Measurements from ENCODE around the gene FAU.
"Not testable (repeated sequence)": the region's sequence is repeated elsewhere in the genome, so short reads cannot be mapped to it uniquely, and the experiment has no call there.

FAU gene

GRCh38 chr11:65118891-65119669, 2.9 kb downstream of the FAU start:
- DNase-seq, result not testable (repeated sequence)

- no peak for DNase-seq
These were observed 3.7 kb downstream of the FAU start for GRCh38 chr11:65118097-65118837.

- DNase-seq, result peak; percentile 100
These were observed 4.5 kb downstream of the FAU start, which contains the start of gene ZNHIT2 for GRCh38 chr11:65117206-65118096. Gene ZNHIT2 (minus strand): TSS chr11:65117701. CDS start chr11:65117653, 48 bp downstream.

DNA sequence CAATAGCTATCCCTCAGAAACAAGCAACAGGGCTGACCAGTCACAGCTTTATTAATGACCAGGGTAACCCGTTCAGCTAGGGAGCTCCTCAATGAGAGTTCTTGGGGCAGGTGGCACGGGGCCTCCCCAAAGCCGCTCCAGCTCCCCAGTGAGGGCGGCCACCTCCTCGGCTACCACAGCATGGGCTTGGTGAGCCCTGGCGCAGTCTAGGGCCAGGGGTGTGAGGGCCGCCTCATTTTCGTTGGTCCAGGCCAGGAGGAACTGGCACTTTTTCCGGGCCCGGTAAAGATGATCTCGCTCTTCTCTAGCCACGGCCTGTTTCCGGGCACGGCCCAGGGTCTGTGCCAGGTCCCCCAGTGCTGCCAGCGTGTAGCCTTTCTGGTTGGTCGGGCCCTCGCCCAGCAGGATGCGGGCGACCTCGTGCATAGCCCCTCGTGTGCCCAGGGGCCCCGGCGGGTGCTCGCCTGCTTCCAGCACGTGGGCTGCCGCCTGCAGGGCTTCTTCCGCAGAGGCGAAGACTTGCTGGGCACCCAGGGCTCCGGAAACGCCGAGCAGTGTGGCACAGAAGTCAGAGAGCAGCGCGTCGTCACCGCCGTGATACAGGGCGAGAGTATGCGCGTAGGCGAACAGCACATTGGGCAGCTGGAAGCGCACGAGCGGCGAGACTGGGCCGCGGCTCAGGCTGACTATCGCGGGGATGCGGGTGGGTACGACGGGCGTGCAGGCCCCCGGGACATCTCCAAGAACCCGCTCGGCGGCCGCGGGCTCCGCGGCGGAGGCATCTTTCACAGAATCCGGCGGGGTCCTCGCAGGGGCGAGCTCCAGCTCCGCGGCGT, 5.3 kb downstream of the FAU start:
- peak; percentile 69 for DNase-seq

DNA sequence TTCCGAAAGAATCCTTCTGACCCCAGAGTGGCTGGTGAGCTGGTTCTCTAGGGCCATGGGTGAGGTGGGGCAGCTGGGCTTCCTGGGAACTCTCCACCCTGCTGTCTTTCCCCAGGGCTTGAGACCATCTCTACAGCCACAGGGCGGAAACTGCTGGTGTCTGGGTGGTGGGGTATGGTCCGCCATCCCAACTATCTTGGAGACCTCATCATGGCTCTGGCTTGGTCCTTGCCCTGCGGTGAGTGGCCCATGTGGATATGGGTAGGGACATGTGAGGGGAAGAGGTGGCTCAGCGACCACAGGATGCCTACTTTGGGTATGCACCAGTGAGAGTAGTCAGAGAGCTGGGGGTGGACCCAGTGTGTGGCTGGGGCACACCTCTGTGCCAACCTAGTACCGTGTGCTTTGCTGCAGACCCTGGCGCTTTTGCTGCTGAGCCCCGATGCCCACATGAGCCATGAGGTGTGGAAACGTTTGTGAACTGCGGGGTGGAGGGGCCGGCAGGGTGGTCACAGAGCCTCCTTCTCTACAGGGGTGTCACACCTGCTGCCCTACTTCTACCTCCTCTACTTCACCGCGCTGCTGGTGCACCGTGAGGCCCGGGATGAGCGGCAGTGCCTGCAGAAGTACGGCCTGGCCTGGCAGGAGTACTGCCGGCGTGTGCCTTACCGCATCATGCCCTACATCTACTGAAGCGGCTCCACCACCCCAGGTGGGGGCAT, 6.4 kb downstream of the FAU start:
- DNase-seq, result no peak

GRCh38 chr11:65114538-65115171, 7.3 kb downstream of the FAU start:
- DNase-seq, result no peak

DNA sequence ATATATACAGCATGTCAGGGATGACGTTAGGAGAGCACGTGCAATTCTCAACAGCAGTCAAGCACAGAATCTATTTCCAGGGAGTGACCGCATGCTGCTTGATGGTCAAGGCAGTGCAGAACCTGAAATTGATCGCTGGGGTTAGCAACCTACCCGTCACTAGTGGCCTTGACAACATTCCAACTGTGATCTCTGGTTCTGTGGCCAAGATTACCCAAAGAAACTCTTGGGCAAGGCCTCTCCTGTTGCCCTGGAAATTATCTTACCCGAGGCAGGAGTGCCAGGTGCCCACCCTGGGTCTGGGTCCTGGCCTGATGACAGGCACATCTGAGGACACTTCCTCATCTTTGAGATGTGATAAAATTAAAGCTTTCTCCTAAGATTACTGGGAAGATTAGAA, 8.1 kb downstream of the FAU start:
- DNase-seq, result no peak

GRCh38 chr11:65113361-65113756, 8.6 kb downstream of the FAU start:
- DNase-seq, result no peak

- peak; percentile 82 for DNase-seq
These were observed 9.2 kb downstream of the FAU start for GRCh38 chr11:65112546-65113360.

GRCh38 chr11:65111744-65112545, 10.0 kb downstream of the FAU start, which contains the start of gene TM7SF2:
Gene TM7SF2 (plus strand): TSS chr11:65111872. CDS start chr11:65112016, 144 bp downstream.
- peak; percentile 96 for DNase-seq

DNA sequence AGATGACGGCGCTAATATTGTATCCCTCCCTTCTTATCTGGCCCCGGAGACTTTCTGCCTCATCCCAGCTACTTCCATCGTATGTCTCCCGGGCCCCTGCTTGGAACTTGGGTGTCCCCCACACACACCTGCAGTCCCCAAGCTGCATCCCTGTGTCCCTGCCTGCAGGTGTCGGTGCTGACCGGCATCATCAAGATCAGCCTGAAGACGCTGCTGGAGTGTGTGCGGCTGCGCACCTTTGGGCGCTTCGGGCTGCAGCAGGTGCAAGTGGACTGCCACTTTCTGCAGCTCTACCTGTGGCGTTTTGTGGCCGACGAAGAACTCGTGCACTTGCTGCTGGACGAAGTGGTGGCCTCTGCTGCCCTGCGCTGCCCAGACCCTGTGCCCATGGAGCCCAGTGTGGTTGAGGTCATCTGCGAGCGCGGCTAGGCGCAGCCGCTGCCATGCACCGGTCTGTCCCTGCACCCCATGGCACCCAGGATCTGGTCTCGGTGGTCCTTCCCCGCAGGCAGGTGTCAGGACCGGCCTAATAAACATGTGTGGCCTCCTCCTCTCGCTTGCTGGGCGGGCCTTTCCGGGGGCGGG, 10.7 kb downstream of the FAU start:
- no peak for DNase-seq

DNA sequence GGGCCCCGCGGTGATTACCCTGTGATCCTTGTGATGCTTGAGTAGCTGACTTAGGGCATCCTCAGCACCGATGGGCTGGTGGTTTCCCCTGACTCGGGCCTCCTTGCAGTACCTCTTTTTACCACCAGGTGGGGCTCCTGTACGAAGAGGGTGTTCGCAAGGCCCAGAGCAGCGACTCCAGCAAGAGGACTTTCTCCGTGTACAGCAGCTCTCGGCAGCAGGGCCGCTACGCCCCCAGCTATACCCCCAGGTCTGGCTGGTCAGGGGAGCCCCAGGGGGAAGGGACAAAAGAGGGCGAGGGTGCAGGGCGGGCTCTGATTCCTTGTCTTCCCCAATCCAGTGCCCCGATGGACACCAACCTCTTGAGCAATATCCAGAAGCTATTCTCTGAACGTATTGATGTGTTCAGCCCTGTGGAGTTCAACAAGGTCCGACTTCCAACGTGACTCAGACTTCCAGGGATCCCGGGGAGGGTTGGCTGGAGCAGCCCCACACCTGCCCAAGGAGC, 11.5 kb downstream of the FAU start:
- peak; percentile 96 for DNase-seq

DNA sequence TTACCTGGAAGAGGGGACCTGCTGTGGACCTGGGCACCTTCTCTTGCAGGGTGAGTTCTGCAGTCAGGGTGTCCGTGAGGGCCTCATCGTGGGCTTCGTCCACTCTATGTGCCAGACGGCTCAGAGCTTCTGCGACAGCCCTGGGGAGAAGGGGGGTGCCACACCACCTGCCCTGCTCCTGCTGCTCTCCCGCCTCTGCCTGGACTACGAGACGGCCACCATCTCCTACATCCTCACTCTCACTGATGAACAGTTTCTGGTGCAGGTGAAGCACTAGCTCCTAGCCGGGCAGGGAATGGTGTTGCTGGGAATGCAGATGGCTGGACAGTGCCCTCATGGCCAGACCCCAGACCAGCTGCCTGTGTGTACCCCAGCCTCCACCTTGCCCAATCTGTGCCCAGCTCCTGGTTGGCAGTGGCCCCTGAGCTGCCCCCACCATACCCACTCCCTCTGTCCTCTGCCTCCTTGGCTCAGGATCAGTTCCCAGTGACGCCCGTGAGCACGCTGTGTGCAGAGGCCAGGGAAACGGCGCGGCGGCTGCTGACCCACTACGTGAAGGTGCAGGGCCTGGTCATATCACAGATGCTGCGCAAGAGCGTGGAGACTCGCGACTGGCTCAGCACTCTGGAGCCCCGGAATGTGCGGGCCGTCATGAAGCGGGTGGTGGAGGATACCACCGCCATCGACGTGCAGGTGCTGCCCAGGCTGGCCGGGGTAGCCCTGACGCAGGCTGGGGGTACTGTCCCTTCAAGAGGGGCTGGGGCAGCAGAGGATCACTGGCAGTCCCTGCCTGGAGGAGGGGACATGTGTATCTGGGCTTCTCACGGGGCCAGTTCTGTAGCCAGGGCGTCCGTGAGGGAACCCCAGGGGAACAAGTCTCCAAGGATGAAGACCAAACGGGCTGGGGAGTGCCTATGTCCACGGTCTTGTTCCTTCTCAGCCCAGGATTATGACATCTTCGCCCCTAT, 12.4 kb downstream of the FAU start:
- no peak for DNase-seq

- no peak for DNase-seq
These were observed 13.3 kb downstream of the FAU start for GRCh38 chr11:65108469-65109123.

DNA sequence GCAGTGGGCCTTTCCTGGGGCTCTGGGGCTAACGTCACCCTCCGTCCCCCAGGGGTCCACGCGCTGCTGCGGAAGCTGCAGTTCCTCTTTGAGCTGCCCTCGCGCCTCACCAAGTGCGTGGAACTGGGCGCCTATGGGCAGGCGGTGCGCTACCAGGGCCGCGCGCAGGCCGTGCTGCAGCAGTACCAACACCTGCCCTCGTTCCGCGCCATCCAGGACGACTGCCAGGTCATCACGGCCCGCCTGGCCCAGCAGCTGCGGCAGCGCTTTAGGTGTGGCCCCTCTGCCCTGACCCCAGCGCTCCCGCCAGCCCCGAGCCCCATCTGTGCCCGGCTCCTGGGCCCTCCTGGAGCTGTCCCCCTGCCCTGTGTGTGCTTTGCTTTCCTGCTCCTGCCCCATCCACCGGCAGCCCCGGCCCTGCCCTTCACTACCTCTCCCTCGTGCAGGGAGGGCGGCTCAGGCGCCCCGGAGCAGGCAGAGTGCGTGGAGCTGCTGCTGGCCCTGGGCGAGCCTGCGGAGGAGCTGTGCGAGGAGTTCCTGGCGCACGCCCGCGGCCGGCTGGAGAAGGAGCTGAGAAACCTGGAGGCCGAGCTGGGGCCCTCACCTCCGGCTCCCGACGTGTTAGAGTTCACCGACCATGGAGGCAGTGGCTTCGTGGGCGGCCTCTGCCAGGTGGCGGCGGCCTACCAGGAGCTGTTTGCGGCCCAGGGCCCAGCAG, 14.0 kb downstream of the FAU start:
- DNase-seq, result no peak

DNA sequence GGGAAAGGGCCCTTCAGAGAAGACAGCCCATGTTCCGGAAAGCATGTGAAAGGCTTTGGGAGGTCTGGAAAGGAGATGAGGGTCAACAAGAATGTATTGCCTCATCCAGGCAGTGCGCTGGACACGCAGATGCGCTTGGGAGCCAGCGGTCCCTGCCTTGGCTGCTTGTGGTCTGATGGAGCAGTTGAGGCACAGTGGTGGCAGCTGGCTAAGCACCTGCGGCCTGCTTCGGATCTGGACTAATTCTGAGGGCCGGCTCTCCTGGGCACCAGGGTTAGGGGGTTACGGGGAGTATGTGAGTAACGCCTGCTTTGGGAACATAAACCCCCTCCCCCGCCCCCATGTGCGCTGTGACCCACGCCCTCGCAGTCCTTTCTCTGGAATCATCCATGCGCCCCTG, 14.9 kb downstream of the FAU start:
- no peak for DNase-seq

Data from CD4-positive, alpha-beta T cell treated with Interleukin-10 for 1 hour (primary cell).